Measurements from ENCODE around the gene ADAM22. TPM values are rescaled to one million over a fixed set of nuclear protein-coding genes. Genes with fewer than 3 reads are reported as not detected.

ADAM22 gene
- total and polyA plus RNA-seq, 2 of the 4 experiments (the other 2 are of a cell fraction): 0.03 to 0.18 TPM

DNA sequence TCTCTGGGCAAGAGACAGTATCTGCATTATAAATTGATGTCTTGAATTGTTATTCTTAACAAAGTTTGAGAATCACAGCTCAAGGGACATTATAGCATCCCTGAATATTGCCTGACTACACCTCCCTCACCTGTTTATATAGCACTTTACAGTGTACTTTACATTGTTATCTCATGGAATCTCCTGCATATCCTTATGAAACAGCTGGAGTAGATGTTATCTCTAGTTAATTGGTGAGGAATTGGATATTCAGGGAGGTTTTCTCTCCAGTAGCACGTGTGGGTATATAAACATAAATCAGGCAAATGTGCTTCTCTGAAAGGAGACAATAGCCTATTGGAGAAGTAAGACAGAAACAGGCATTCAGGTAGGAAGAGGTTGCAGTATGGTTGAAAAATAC is 168.6 kb downstream of the ADAM22 start:
- no peak overlapping the region for H4K5ac ChIP-seq (ENCODE audit: low read depth, low read length)
- no peaks in the 10 kb centered on the region for H3K36me3 ChIP-seq (ENCODE audit: control insufficient read depth, insufficient read depth, low read length)
- H3K4me3 ChIP-seq (ENCODE audit: insufficient read depth, low read depth, low read length): no peak overlapping the region
- H2BK5ac ChIP-seq (ENCODE audit: low read depth, low read length, poor library complexity, severe bottlenecking): no peak overlapping the region
- DNase-seq: no peak
- dilution Hi-C loops (cut with HindIII; ENCODE audit: low sequenced_read_pairs, unreplicated experiment): no loop called here
- POLR2A ChIA-PET (ENCODE audit: unreplicated experiment): interaction anchor here (1.1 kb wide), 1 partner anchor 103 kb away, joined by 3 read pairs; no protein-coding TSS in a partner anchor
- H3K27ac ChIP-seq (ENCODE audit: insufficient read depth, low read length): no peak overlapping the region
- CTCF ChIA-PET: interaction anchor here (1.2 kb wide), 1 partner anchor 9 kb away, joined by 3 read pairs; no protein-coding TSS in a partner anchor
- no peak overlapping the region for H3K56ac ChIP-seq (ENCODE audit: extremely low read depth, insufficient read depth, low read length)
- no peak overlapping the region for H4K8ac ChIP-seq (ENCODE audit: low read depth in 2 of 2, low read length in 2 of 2)
- no peaks in the 10 kb centered on the region for H3K9me3 ChIP-seq (ENCODE audit: control insufficient read depth, insufficient read depth, low read length)
- in situ Hi-C loops (cut with MboI; ENCODE audit: low sequenced_read_pairs): loop anchor here (25.0 kb wide), 1 partner anchor 315 kb away; no protein-coding TSS in a partner anchor
- H4K20me1 ChIP-seq (ENCODE audit: insufficient read depth, low read length): no peaks in the 10 kb centered on the region
- no peak overlapping the region for H4K91ac ChIP-seq (ENCODE audit: insufficient read depth, low read depth, low read length)
- H2BK20ac ChIP-seq (ENCODE audit: low read depth, low read length): no peak overlapping the region
- no peaks in the 10 kb centered on the region for H3K79me1 ChIP-seq (ENCODE audit: low read depth in 1 of 2, low read length in 2 of 2)
- no peak overlapping the region for H2AFZ ChIP-seq (replicated peaks; ENCODE audit: low read length, poor library complexity)
- H2BK120ac ChIP-seq (ENCODE audit: low read depth, low read length): no peak overlapping the region
- no peaks in the 10 kb centered on the region for H3K27me3 ChIP-seq (ENCODE audit: control insufficient read depth, insufficient read depth, low read length)
- no peak overlapping the region for H3K4ac ChIP-seq (ENCODE audit: low read depth, low read length)
- H2AK5ac ChIP-seq (ENCODE audit: low read depth, low read length): no peak overlapping the region
- no peak for TF ChIP-seq MXI1 (IDR thresholded peaks at IDR 0.05; ENCODE audit: borderline replicate concordance, low read depth, low read length)
- TF ChIP-seq, protein P1, sequence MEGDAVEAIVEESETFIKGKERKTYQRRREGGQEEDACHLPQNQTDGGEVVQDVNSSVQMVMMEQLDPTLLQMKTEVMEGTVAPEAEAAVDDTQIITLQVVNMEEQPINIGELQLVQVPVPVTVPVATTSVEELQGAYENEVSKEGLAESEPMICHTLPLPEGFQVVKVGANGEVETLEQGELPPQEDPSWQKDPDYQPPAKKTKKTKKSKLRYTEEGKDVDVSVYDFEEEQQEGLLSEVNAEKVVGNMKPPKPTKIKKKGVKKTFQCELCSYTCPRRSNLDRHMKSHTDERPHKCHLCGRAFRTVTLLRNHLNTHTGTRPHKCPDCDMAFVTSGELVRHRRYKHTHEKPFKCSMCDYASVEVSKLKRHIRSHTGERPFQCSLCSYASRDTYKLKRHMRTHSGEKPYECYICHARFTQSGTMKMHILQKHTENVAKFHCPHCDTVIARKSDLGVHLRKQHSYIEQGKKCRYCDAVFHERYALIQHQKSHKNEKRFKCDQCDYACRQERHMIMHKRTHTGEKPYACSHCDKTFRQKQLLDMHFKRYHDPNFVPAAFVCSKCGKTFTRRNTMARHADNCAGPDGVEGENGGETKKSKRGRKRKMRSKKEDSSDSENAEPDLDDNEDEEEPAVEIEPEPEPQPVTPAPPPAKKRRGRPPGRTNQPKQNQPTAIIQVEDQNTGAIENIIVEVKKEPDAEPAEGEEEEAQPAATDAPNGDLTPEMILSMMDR (conservative IDR thresholded peaks at IDR 0.05; ENCODE audit: low read depth, low read length): no peak
- no peak for TF ChIP-seq CHD1 (IDR thresholded peaks at IDR 0.05; ENCODE audit: low read depth, low read length)
- no peak for TF ChIP-seq MAFK (IDR thresholded peaks at IDR 0.05; ENCODE audit: low read depth, low read length)
- TF ChIP-seq, protein P2, sequence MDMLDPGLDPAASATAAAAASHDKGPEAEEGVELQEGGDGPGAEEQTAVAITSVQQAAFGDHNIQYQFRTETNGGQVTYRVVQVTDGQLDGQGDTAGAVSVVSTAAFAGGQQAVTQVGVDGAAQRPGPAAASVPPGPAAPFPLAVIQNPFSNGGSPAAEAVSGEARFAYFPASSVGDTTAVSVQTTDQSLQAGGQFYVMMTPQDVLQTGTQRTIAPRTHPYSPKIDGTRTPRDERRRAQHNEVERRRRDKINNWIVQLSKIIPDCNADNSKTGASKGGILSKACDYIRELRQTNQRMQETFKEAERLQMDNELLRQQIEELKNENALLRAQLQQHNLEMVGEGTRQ (IDR thresholded peaks at IDR 0.05; ENCODE audit: low read depth, low read length): no peak
- no peak for TF ChIP-seq MAZ (IDR thresholded peaks at IDR 0.05; ENCODE audit: borderline replicate concordance, low read depth, low read length)
- no peaks in the 10 kb centered on the region for H3K9me1 ChIP-seq (ENCODE audit: insufficient read depth, low read length)
- no peak overlapping the region for H3K18ac ChIP-seq (ENCODE audit: low read depth, low read length)
- H3K4me1 ChIP-seq (ENCODE audit: control insufficient read depth, insufficient read depth, low read length): no peaks in the 10 kb centered on the region
- H2BK15ac ChIP-seq (ENCODE audit: low read depth, low read length): no peak overlapping the region
- no peak overlapping the region for H3K4me2 ChIP-seq (ENCODE audit: low read depth, low read length)
- no peak overlapping the region for H3K23ac ChIP-seq (ENCODE audit: low read depth, low read length)
- H3K9ac ChIP-seq (ENCODE audit: low read depth, low read length): no peak overlapping the region
- H3K14ac ChIP-seq (replicated peaks; ENCODE audit: low read depth, low read length): no peak overlapping the region
- BruUV-seq (replicated peaks): no TSS peak
- intact Hi-C loops (cut with micrococcal nuclease): no loop called here
- ATAC-seq (ENCODE audit: low read depth): no peak
- no peak overlapping the region for H2AK9ac ChIP-seq (replicated peaks; ENCODE audit: low read depth, low read length, poor library complexity)
- whole genome bisulfite sequencing, 2 experiments (ENCODE audit: extremely low coverage in 2 of 2, insufficient read length in 1 of 2): no CpG with 5 or more reads among the region's 1 CpG

All from IMR-90 (cell line).